Esophagus muscularis mucosa (tissue), 4 donors: Measurements from ENCODE around the gene RYR2. TPM values are rescaled to one million over a fixed set of nuclear protein-coding genes. Genes with fewer than 3 reads are reported as not detected.

Experiments used
- DNase-seq: peaks from one replicate; pipeline ENCODE4 v3.0.0-alpha.2; 2017; ENCODE audit errors: extremely low spot score
- H3K27ac ChIP-seq, 4 donors: fragments of 200-600 bp; sonication (generic); replicated peaks in 1 of 4; 1 replicate in 3 of 4; 2 replicates in 1 of 4; pipeline ENCODE4 v1.5.1; 2016 to 2019; ENCODE audit warnings: mild to moderate bottlenecking in 1 of 4
- H3K27me3 ChIP-seq, 4 donors: fragments of 200-600 bp; sonication (generic); one replicate each; pipeline versions ENCODE4 v1.5.1 to v1.6.0; 2016 to 2019
- H3K36me3 ChIP-seq, 4 donors: fragments of 200-600 bp; sonication (generic); one replicate each; pipeline ENCODE4 v1.5.1; 2016 to 2019
- H3K4me1 ChIP-seq, 4 donors: fragments of 200-600 bp; sonication (generic); one replicate each; pipeline ENCODE4 v1.5.1; 2016 to 2019
- H3K4me3 ChIP-seq, 4 donors: fragments of 200-600 bp; sonication (generic); 1 replicate in 2 of 4; 2 replicates in 2 of 4; pipeline ENCODE4 v1.5.1; 2016 to 2019; ENCODE audit warnings: mild to moderate bottlenecking in 4 of 4, moderate library complexity in 1 of 4
- H3K9me3 ChIP-seq, 4 donors: fragments of 200-600 bp; sonication (generic); 1 replicate in 3 of 4; 2 replicates in 1 of 4; pipeline ENCODE4 v1.5.1; 2016 to 2019
- EP300 ChIP-seq: sonication (generic); formaldehyde crosslinking; IDR thresholded peaks from one replicate; pipeline ENCODE4 v1.6.1; 2017; ENCODE audit warnings: antibody characterized with exemption
- POLR2A ChIP-seq: fragments of 450-650 bp; IDR thresholded peaks from one replicate; pipeline ENCODE4 v1.6.1; 2017; ENCODE audit warnings: antibody characterized with exemption, moderate library complexity, mild to moderate bottlenecking, low read depth
- POLR2AphosphoS5 ChIP-seq, 2 donors: sonication (generic); formaldehyde crosslinking; IDR thresholded peaks; one replicate each; pipeline ENCODE4 v1.6.1; 2017; ENCODE audit warnings: antibody characterized with exemption in 2 of 2
- WGBS: methylation state at CpG from one replicate; pipeline ENCODE4 v1.1.5; 2018; 5-methylcytosine and 5-hydroxymethylcytosine counted together
- intact Hi-C: fragments of 100-400 bp; cut with DNase I; formaldehyde crosslinking; loops from one replicate; pipeline ENCODE4 v1.15.1; 2023
- total RNA-seq, 4 donors: library from RNA; depleted of rRNA; stranded (reverse); fragments of >200 nt; gene quantifications; one replicate each; pipeline versions ENCODE4 v1.1.0 to v1.2.1, GENCODE V29; 2016
- TF ChIP-seq, protein P1 (sequence below), 3 experiments: fragments of 200-600 bp in 2 of 3; fragments of 450-650 bp in 1 of 3; sonication (generic) in 2 of 3; IDR thresholded peaks; one replicate each; pipeline ENCODE4 v1.5.1; 2017 to 2019; ENCODE audit warnings: antibody characterized with exemption in 3 of 3, mild to moderate bottlenecking in 2 of 3, moderate library complexity in 1 of 3

RYR2 gene
- total RNA-seq, 4 donors from 2014 or later = 29.8 to 56.3 (median 38.9) TPM

DNA sequence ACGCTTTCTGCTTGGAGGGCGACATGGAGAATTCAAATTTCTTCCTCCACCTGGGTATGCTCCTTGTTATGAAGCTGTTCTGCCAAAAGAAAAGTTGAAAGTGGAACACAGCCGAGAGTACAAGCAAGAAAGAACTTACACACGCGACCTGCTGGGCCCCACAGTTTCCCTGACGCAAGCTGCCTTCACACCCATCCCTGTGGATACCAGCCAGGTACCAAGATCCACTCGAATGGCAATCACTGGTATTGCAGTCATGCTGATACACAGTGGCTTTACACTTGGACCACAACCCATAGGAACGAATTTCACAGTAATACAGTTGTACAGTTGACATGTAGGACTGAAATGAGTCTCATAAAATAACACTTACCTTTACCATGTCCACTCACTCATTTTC lies 461.3 kb downstream of the RYR2 start:
- 89% methylated on average over 7 of the region's 8 CpGs for WGBS
- Histone ChIP-seq H3K9me3 (no peaks in the 10 kb centered on the region), H3K4me3 (no peak overlapping the region), H3K27me3 (no peaks in the 10 kb centered on the region), H3K27ac (no peak overlapping the region), H3K36me3 (peaks cover 0 to 39% (median 17%) of the 10 kb centered on the region in 4 donors), H3K4me1 (peaks cover 0 to 7% (median 0%) of the 10 kb centered on the region in 4 donors)
- no peak for DNase-seq
- intact Hi-C loops = no loop called here
- TF ChIP-seq EP300 (no peak), POLR2A (no peak), POLR2AphosphoS5 (IDR thresholded peaks at IDR 0.05) (no peak)
- TF ChIP-seq, protein P1, sequence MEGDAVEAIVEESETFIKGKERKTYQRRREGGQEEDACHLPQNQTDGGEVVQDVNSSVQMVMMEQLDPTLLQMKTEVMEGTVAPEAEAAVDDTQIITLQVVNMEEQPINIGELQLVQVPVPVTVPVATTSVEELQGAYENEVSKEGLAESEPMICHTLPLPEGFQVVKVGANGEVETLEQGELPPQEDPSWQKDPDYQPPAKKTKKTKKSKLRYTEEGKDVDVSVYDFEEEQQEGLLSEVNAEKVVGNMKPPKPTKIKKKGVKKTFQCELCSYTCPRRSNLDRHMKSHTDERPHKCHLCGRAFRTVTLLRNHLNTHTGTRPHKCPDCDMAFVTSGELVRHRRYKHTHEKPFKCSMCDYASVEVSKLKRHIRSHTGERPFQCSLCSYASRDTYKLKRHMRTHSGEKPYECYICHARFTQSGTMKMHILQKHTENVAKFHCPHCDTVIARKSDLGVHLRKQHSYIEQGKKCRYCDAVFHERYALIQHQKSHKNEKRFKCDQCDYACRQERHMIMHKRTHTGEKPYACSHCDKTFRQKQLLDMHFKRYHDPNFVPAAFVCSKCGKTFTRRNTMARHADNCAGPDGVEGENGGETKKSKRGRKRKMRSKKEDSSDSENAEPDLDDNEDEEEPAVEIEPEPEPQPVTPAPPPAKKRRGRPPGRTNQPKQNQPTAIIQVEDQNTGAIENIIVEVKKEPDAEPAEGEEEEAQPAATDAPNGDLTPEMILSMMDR (IDR thresholded peaks at IDR 0.05) = no peak

DNA sequence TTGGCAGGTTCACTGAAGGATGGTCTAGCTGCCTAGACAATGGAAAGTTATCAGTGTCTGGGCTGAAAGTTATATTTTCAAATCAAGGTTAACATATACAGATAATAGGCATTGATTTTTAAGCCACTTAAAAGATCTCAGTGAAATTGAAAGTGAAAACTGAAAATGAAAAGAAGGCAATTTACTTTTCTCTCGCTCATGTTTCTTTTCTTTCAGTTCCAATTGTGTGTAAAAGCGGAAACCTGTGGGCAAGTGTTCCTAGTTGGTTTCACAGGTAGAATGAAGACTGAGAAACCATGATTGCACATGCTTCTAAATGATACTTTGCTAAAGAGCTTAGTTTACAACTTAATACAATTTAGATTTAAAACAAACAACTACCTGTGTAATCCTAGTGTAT lies 465.0 kb downstream of the RYR2 start:
- H3K27ac ChIP-seq = no peak overlapping the region
- no peaks in the 10 kb centered on the region for H3K27me3 ChIP-seq
- 86% methylated on average over 2 of the region's 2 CpGs for WGBS
- no peaks in the 10 kb centered on the region for H3K9me3 ChIP-seq
- intact Hi-C loops = no loop called here
- H3K4me1 ChIP-seq = no peaks in the 10 kb centered on the region
- H3K4me3 ChIP-seq = no peak overlapping the region
- DNase-seq = no peak
- no peak for TF ChIP-seq POLR2AphosphoS5 (IDR thresholded peaks at IDR 0.05)
- TF ChIP-seq EP300 = no peak
- TF ChIP-seq, protein P1 (IDR thresholded peaks at IDR 0.05) = no peak
- TF ChIP-seq POLR2A = no peak
- peaks cover 0 to 43% (median 18%) of the 10 kb centered on the region in 4 donors for H3K36me3 ChIP-seq

DNA sequence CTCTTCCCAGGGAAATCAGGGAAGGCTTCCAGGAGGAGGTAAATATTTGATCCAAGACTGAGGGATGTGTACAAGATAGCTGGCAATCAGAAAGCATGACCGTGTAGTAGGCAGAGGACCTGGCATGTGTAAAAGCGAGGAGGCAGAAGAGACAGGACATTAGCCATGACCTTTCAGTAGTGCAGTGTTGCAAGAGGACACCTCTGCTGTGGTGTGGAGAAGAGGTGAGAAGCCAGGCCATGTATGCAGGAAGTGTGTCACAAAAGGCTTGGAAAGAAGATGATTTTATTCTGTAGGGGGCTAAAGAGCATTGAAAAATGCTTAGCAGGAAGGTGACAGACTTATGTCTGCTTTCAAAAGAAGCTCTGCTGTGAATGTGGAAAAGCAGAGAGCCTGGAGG lies 467.8 kb downstream of the RYR2 start:
- Histone ChIP-seq H3K27me3 (no peaks in the 10 kb centered on the region), H3K9me3 (no peaks in the 10 kb centered on the region), H3K4me1 (no peaks in the 10 kb centered on the region), H3K4me3 (no peak overlapping the region), H3K36me3 (peaks cover 0 to 52% (median 15%) of the 10 kb centered on the region in 4 donors), H3K27ac (no peak overlapping the region)
- WGBS = 76% methylated on average over 2 of the region's 2 CpGs
- intact Hi-C loops = no loop called here
- no peak for DNase-seq
- TF ChIP-seq POLR2AphosphoS5 (IDR thresholded peaks at IDR 0.05) = no peak
- TF ChIP-seq POLR2A = no peak
- no peak for TF ChIP-seq EP300
- TF ChIP-seq, protein P1 (IDR thresholded peaks at IDR 0.05) = no peak

DNA sequence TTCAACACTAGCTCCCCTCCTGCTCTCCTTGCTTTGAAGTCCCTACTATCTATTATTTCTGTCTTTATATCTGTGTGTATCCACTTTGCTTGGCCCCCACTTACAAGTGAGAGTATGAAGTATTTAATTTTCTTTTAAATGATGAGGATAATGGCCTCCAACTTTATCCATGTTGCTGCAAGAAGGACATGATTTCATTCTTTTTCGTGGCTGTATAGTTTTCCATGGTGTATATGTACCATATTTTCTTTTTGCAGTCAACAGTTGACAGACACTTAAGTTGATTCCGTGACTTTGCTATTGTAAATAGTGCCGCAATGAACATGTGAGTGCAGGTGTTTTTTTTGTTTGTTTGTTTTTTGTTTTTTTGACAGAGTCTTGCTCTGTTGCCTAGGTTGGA lies 483.1 kb downstream of the RYR2 start:
- Histone ChIP-seq H3K4me3 (no peak overlapping the region), H3K27ac (no peak overlapping the region), H3K9me3 (no peaks in the 10 kb centered on the region), H3K27me3 (no peaks in the 10 kb centered on the region), H3K36me3 (peaks cover 0 to 6% (median 2%) of the 10 kb centered on the region in 4 donors), H3K4me1 (peaks cover 0 to 8% (median 0%) of the 10 kb centered on the region in 4 donors)
- WGBS = 83% methylated on average over 3 of the region's 3 CpGs
- TF ChIP-seq, protein P1 (IDR thresholded peaks at IDR 0.05) = no peak
- no peak for TF ChIP-seq POLR2AphosphoS5 (IDR thresholded peaks at IDR 0.05)
- TF ChIP-seq POLR2A = no peak
- no peak for TF ChIP-seq EP300
- intact Hi-C loops = no loop called here
- no peak for DNase-seq

DNA sequence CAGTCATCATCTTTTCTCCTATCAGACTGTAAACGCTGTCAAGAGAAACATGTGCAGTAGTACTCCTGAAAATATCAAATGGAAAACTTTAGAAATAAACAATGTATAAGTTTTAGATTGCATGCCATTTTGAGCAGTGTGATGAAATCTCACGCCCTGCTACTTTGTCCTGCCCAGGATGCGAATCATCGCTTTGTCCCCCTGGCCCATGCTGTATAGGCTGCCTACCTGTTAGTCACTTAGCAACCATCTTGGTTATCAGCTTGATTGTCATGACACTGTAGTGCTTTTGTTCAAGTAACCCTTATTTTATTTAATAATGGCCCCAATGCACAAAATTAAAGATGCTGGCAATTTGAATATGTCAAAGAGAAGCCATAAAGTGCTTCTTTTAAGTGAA lies 485.8 kb downstream of the RYR2 start:
- TF ChIP-seq POLR2A (no peak), POLR2AphosphoS5 (IDR thresholded peaks at IDR 0.05) (no peak), EP300 (no peak)
- TF ChIP-seq, protein P1 (IDR thresholded peaks at IDR 0.05) = no peak
- intact Hi-C loops = no loop called here
- no peak overlapping the region for H3K4me3 ChIP-seq
- no peaks in the 10 kb centered on the region for H3K9me3 ChIP-seq
- H3K27me3 ChIP-seq = no peaks in the 10 kb centered on the region
- 83% methylated on average over 4 of the region's 4 CpGs for WGBS
- no peak overlapping the region for H3K27ac ChIP-seq
- peaks cover 0 to 11% (median 6%) of the 10 kb centered on the region in 4 donors for H3K36me3 ChIP-seq
- no peaks in the 10 kb centered on the region for H3K4me1 ChIP-seq
- DNase-seq = no peak
